Endodermal cell (in vitro differentiated cells): Measurements from ENCODE around the gene ID3. TPM values are rescaled to one million over a fixed set of nuclear protein-coding genes. Genes with fewer than 3 reads are reported as not detected.
A peak's percentile ranks its signal among the peaks of the same experiment; 100 is the strongest.

Experiments
- DNase-seq: peaks from one replicate; pipeline ENCODE4 v3.0.0-alpha.2; 2017
- H3K27ac ChIP-seq: 2 replicates; pipeline ENCODE4 v1.5.1; 2013; ENCODE audit warnings: mild to moderate bottlenecking, low read depth, low read length, moderate library complexity
- H3K27me3 ChIP-seq: 2 replicates; pipeline ENCODE4 v1.6.1; 2013; ENCODE audit warnings: mild to moderate bottlenecking, low read length, moderate library complexity; ENCODE audit not compliant: insufficient read depth, control insufficient read depth, poor library complexity, severe bottlenecking
- H3K36me3 ChIP-seq: 2 replicates; pipeline ENCODE4 v1.7.0; 2013; ENCODE audit warnings: mild to moderate bottlenecking, low read length, moderate library complexity; ENCODE audit not compliant: control insufficient read depth, insufficient read depth
- H3K4me1 ChIP-seq: one replicate; pipeline ENCODE4 v1.7.0; 2013; ENCODE audit warnings: low read length; ENCODE audit not compliant: control insufficient read depth, insufficient read depth
- H3K4me3 ChIP-seq: 2 replicates; pipeline ENCODE4 v1.5.1; 2013; ENCODE audit warnings: mild to moderate bottlenecking, low read length, moderate library complexity
- H3K9ac ChIP-seq: 2 replicates; pipeline ENCODE4 v1.6.1; 2013; ENCODE audit warnings: mild to moderate bottlenecking, low read length, moderate library complexity; ENCODE audit not compliant: poor library complexity, severe bottlenecking; ENCODE audit errors: extremely low read depth
- H3K9me3 ChIP-seq: 2 replicates; pipeline ENCODE4 v1.6.1; 2013; ENCODE audit warnings: mild to moderate bottlenecking, low read length, moderate library complexity; ENCODE audit not compliant: control insufficient read depth
- H3K27ac Mint-ChIP-seq: 2 replicates; pipeline ENCODE4 v1.8.0; 2020; ENCODE audit warnings: mixed read lengths
- H3K27me3 Mint-ChIP-seq: 2 replicates; pipeline ENCODE4 v1.8.0; 2021; ENCODE audit warnings: mild to moderate bottlenecking, mixed read lengths; ENCODE audit not compliant: insufficient read depth
- H3K36me3 Mint-ChIP-seq: 2 replicates; pipeline ENCODE4 v1.8.0; 2020; ENCODE audit warnings: low read depth, mixed read lengths
- H3K4me1 Mint-ChIP-seq: 2 replicates; pipeline ENCODE4 v1.8.0; 2020; ENCODE audit warnings: mixed read lengths
- H3K4me3 Mint-ChIP-seq: 2 replicates; pipeline ENCODE4 v1.8.0; 2020; ENCODE audit warnings: mild to moderate bottlenecking, moderate library complexity, mixed read lengths
- H3K9me3 Mint-ChIP-seq: 2 replicates; pipeline ENCODE4 v1.8.0; 2020; ENCODE audit warnings: mild to moderate bottlenecking, mixed read lengths
- WGBS, 2 experiments: methylation state at CpG; one replicate each; pipeline versions ENCODE4 v1.1.5 to v1.1.7; 2013; ENCODE audit warnings: missing lambda C conversion rate in 2 of 2, mixed read lengths in 1 of 2; ENCODE audit not compliant: insufficient coverage in 1 of 2, insufficient read length in 1 of 2; 5-methylcytosine and 5-hydroxymethylcytosine counted together
- total RNA-seq, 2 donors: library from RNA; stranded (reverse); fragmentation: NEBNext Ultra II Directional in 1 of 2; extraction: Animal tissue kit (Norgen Biotek cat#: 25700) in 1 of 2; gene quantifications; 2 replicates in 1 of 2; 3 replicates in 1 of 2; pipeline ENCODE4 v1.2.1, GENCODE V29; 2021
- TF ChIP-seq, protein P1 (sequence below): fragments of 200-600 bp; sonication (generic); conservative IDR thresholded peaks from 2 replicates; pipeline ENCODE4 v1.5.0; 2021; ENCODE audit warnings: antibody characterized with exemption, mild to moderate bottlenecking

Gene ID3
- total RNA-seq, 2 donors from 2014 or later: 281 to 338 TPM

GRCh38 chr1:23563003-23563402 lies 3.7 kb upstream of the ID3 start:
- Mint-ChIP-seq H3K9me3 (no peaks in the 10 kb centered on the region), H3K4me3 (peak overlapping the region; percentile 38), H3K36me3 (peaks cover 8% of the 10 kb centered on the region), H3K27ac (peak overlapping the region; percentile 100), H3K4me1 (peaks cover 57% of the 10 kb centered on the region), H3K27me3 (no peaks in the 10 kb centered on the region)
- no peak for DNase-seq
- Histone ChIP-seq H3K27ac (peak overlapping the region; percentile 69), H3K27me3 (no peaks in the 10 kb centered on the region), H3K9me3 (no peaks in the 10 kb centered on the region), H3K4me3 (no peak overlapping the region), H3K9ac (peak overlapping the region; percentile 85), H3K36me3 (no peaks in the 10 kb centered on the region), H3K4me1 (peaks cover 24% of the 10 kb centered on the region)
- WGBS, 2 experiments: 89 to 100% methylated on average over 3 to 8 of the region's 9 CpGs
- TF ChIP-seq, protein P1, sequence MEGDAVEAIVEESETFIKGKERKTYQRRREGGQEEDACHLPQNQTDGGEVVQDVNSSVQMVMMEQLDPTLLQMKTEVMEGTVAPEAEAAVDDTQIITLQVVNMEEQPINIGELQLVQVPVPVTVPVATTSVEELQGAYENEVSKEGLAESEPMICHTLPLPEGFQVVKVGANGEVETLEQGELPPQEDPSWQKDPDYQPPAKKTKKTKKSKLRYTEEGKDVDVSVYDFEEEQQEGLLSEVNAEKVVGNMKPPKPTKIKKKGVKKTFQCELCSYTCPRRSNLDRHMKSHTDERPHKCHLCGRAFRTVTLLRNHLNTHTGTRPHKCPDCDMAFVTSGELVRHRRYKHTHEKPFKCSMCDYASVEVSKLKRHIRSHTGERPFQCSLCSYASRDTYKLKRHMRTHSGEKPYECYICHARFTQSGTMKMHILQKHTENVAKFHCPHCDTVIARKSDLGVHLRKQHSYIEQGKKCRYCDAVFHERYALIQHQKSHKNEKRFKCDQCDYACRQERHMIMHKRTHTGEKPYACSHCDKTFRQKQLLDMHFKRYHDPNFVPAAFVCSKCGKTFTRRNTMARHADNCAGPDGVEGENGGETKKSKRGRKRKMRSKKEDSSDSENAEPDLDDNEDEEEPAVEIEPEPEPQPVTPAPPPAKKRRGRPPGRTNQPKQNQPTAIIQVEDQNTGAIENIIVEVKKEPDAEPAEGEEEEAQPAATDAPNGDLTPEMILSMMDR: no peak

DNA sequence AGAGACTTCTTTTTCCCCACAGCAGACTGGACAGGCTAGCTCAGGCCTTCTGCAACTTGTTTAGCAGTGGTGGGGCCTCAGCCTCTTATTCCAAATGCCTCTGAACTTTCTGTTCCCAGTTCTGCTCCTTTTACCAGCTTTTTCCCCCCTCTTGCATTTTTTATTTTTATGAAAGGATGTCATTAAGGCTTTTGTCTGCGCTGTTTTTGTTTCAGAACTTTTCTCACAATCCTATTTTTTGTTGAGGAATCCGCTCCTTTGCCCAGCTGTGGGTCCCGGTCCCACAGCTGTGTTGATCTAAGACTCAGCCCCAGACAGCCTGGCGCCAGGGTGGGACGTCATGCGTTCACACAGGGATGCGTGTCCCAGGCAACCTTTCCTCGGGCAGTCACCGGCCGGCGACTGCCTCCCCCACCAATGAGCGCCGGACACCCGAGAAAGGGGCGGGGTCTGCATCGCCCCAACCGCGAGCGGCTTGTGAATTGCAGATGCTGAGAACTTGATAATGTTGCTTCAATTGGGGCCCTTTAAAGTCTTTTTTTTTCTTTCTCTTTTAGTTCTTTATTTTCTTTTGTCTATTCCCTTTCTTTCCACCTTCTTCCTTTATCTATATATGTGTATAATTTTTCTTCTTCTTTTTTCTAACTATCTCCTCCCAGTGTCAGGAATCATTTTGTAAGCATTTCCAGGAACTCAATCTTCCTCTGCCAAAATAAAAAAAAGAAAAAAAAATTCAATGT lies 3.0 kb upstream of the ID3 start:
- peak overlapping the region; percentile 64 for H3K4me3 ChIP-seq
- H3K27me3 ChIP-seq: no peaks in the 10 kb centered on the region
- peaks cover 24% of the 10 kb centered on the region for H3K4me1 ChIP-seq
- WGBS, 2 experiments: 2 to 3% methylated on average over 13 to 19 of the region's 19 CpGs
- Mint-ChIP-seq H3K4me3 (peak overlapping the region; percentile 38), H3K27me3 (no peaks in the 10 kb centered on the region), H3K27ac (peak overlapping the region; percentile 100), H3K9me3 (no peaks in the 10 kb centered on the region), H3K36me3 (peaks cover 14% of the 10 kb centered on the region), H3K4me1 (peaks cover 59% of the 10 kb centered on the region)
- H3K27ac ChIP-seq: peak overlapping the region; percentile 99
- TF ChIP-seq, protein P1: no peak
- no peaks in the 10 kb centered on the region for H3K9me3 ChIP-seq
- H3K9ac ChIP-seq: peak overlapping the region; percentile 85
- H3K36me3 ChIP-seq: no peaks in the 10 kb centered on the region
- DNase-seq: peak; percentile 97

- peak overlapping the region; percentile 99 for H3K27ac ChIP-seq
- DNase-seq: no peak
- Mint-ChIP-seq H3K36me3 (peaks cover 19% of the 10 kb centered on the region), H3K27me3 (no peaks in the 10 kb centered on the region), H3K4me3 (no peak overlapping the region), H3K4me1 (peaks cover 65% of the 10 kb centered on the region), H3K27ac (peak overlapping the region; percentile 100), H3K9me3 (no peaks in the 10 kb centered on the region)
- TF ChIP-seq, protein P1: no peak
- H3K27me3 ChIP-seq: no peaks in the 10 kb centered on the region
- H3K9me3 ChIP-seq: no peaks in the 10 kb centered on the region
- WGBS, 2 experiments: 78% methylated on average over 2 of the region's 2 CpGs; no CpG with 5 or more reads in 1 of the 2 experiments
- peaks cover 24% of the 10 kb centered on the region for H3K4me1 ChIP-seq
- H3K9ac ChIP-seq: peak overlapping the region; percentile 85
- H3K4me3 ChIP-seq: peak overlapping the region; percentile 64
- H3K36me3 ChIP-seq: no peaks in the 10 kb centered on the region
Observed at GRCh38 chr1:23561813-23562100, 2.5 kb upstream of the ID3 start.
